GM18526 (cell line): ENCODE results near the gene ZBTB47.

ENCODE experiments used
- POLR2A ChIP-seq: IDR thresholded peaks from 3 replicates; pipeline ENCODE4 v1.6.1; 2011; ENCODE audit not compliant: insufficient read length; ENCODE audit errors: extremely low read depth

ZBTB47 gene

DNA sequence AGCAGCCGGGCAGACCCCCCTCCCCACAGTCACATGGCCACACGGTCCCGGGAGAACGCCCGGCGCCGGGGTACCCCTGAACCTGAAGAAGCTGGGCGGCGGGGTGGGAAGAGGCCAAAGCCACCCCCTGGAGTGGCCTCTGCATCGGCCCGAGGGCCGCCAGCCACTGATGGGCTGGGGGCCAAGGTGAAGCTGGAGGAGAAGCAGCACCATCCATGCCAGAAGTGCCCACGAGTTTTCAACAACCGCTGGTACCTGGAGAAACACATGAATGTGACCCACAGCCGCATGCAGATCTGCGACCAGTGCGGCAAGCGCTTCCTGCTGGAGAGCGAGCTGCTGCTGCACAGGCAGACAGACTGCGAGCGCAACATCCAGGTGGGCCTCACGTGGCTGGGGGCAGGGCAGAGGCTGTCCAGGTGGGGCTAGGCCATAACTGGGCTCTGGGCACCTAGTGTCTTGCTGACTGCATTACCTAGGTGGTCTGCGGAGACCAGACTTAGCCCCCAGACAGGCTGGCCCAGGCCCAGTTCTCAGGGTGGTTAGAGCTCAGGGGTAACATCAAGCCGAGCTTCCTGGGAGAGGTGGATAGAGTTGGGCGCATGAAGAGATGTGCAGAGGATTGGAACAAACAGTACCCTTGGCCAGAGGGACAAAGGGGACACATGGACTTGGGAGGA is 6.1 kb downstream of the ZBTB47 start:
- TF ChIP-seq POLR2A, result no peak

GRCh38 chr3:42660131-42660715 is 6.7 kb downstream of the ZBTB47 start:
- TF ChIP-seq POLR2A, result no peak

DNA sequence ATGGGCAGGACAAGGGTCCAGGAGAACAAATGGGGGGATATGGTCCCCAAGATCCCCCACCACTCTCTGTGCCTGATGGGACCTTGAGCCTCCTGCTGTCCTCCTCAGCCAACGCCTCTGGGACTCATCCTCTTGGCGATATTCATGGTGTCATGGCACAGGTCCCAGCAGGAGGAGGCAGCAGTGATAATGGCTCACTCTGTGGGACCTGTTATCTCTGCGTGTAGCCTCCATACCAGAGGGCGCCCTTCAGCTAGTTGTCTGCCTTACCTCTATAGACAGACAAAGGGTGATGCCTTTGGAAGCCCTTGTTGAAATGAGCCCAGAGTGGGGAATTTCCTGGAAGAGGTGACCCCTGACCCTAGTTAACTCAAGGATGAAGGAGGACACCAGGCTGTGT is 7.4 kb downstream of the ZBTB47 start:
- TF ChIP-seq POLR2A, result no peak

DNA sequence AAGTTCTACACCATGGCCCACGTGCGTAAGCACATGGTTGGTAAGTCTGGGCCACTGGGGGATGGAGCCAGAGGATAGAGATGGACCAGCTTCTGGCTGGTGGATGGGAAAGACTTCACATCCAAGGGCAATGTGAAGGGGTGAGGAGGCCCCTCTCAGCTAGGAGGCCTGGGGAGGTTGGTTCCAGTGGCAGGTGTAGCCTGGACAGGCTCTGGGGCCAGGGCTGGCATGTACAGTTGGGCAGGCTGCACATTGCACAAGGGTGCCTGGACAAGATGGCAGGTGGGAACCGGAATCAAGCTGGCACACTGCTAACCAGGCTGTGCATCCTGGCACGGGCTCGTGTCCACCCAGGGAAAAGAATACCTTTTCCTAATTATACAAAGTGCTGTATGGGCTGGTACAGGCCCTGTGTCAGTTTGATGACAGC is 8.1 kb downstream of the ZBTB47 start:
- no peak for TF ChIP-seq POLR2A

DNA sequence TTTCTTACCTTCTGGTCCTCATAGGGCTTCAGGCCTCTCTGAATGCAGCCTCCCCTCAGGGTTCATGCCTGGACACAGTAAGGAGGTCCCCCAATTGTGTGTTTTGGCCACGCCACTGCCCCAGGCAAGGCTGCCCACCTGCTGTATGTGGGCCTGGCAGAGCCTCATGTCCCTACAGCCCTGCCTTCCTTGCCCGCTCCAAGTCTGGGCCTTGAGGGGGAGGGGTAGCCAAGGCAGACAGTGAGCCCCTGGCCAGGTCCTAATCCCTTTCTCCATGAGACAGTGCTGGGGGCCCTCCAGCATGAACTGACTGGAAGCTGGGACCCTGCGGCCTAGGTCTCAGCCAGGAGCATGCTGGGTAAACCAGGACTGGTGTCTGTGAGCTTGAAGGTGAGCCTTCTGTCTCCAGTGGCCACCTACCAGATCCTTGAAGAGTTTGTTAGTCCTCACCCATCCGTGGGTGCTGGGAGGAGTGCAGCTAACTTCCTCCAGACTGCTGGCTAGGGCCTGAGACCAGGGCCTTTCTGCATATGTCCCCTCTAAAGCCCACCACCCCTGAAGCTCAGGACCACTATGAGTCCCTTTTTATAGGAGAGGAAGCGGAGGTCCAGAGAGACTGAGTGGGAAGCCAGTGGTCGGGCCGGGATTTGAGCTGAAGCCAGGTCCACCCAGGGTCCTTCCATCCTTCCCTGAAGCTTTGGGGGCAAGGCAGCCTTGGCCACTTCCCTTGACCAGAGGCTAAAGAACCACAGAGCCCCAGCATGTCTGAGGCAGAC is 8.7 kb downstream of the ZBTB47 start:
- TF ChIP-seq POLR2A, result no peak

- TF ChIP-seq POLR2A, result no peak
These were observed 9.5 kb downstream of the ZBTB47 start for GRCh38 chr3:42662813-42663535.

DNA sequence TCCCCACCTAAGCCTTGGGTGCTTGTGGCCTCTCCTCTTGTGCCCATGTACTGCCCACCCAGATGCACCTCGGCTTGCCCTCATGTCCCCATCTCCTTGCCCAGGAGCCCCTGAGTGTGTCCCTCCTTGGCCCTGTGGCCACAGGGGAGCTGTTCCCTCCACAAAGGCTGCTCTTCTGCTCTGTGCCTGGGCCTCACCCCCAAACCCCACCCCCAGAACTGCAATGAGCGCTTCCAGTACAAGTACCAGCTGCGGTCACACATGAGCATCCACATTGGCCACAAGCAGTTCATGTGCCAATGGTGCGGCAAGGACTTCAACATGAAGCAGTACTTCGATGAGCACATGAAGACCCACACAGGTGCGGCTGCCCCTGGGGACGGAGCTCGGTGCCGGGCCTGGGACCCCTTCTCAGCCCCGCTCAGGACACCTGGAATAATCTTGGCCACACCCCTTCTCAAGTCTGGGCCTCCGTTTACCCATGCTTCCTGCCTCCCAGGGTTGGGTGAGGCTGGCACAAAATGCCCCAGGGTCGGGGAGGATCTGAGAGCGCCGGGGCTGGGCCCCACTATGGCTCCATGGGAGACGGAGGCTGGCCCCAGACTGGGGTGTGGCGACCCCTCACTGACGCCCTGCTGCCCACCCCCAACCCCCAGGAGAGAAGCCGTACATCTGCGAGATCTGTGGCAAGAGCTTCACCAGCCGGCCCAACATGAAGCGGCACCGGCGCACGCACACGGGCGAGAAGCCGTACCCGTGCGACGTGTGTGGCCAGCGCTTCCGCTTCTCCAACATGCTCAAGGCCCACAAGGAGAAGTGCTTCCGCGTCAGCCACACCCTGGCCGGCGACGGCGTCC is 10.3 kb downstream of the ZBTB47 start:
- TF ChIP-seq POLR2A, result no peak

GRCh38 chr3:42664438-42664803 is 10.9 kb downstream of the ZBTB47 start:
- no peak for TF ChIP-seq POLR2A

- no peak for TF ChIP-seq POLR2A
These were observed 11.8 kb downstream of the ZBTB47 start for GRCh38 chr3:42665050-42665878.

DNA sequence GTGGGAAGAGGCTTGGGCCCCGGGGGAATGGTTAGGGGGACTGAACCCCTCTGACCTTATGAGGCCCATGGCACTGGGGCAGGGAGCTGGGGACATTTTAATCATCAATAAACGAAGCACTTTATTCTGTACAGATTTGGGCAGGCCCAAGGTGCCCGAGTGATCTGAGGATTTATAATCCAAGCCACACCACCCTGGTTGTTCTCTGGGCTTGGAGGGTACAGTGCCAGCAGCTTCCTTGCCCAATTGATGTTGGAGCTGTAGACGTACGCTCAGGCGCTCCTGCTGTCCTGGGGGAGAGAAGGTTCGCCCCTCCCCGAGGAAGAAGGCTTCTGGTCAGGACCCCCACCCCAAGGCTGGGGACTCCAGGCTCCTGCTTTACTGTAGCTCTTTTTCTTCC is 12.5 kb downstream of the ZBTB47 start:
- TF ChIP-seq POLR2A, result no peak

- no peak for TF ChIP-seq POLR2A
These were observed 13.1 kb downstream of the ZBTB47 start for GRCh38 chr3:42666577-42666998.

- no peak for TF ChIP-seq POLR2A
These were observed 13.6 kb downstream of the ZBTB47 start for GRCh38 chr3:42667096-42667522.

DNA sequence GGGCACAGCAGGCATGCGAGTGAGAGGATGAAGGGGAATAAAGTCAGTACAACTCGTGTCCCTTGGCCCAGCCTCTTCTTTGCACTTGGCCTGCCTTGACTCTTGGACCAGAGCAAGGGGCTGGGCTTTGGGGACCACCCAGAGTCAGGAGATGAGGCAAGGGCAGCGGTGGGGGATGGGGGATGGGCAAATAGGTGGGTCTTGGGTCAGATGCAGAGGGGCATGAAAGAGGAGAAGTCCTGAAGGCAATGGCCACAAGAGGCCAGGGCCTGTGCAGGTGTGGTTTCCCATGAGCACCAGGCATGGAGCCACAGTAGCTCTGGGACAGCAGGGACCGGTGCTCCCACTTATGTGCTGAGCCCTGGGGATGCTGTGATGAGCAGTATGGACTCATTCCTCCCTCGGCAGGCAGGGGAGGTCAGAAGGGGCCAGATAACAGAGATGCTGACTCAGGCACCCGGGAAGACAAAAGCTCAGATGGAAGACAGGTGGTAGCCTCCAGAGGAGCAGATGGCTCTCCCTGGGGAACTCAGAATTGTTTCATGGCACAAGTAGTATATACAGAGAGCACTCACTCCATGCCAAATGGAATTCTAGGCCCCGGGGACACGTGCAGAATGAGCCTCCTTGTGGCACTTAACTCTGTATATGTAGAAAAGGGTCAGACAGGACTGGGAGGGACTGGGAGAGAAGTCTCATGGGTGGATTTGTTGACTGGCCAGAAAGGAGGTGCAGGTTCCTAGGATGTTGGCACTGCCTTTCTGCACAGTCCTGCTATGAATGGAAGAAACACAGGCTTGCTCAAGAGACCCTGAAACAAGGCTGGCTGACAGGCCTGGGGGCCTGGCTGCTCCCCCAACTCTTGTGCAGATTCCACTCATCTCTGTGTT is 14.3 kb downstream of the ZBTB47 start:
- no peak for TF ChIP-seq POLR2A
